ENCODE results near the gene SELE. TPM values are rescaled to one million over a fixed set of nuclear protein-coding genes. Genes with fewer than 3 reads are reported as not detected.

The SELE gene
- polyA plus RNA-seq, 1 donor from 2014 or later = not detected

DNA sequence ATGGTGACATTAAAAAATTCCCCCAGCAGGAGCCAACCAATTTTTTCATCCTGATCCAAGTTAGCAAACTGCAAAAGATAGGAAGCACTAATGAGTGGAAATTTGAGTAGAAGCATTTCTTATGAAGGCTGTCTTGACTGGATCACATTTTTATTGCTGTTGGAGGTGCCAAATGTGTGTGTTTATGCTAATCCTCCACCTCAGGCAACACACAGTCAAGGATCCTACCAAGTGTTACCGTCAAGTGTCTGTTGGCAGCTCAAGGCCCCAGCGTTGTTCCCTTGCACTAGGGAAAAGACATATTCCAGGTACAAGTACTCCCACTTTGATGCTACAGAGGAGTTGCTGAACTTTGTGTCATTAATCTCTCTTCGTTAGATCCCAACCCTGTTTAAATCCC, 42.6 kb upstream of the SELE start:
- H2AFZ ChIP-seq (ENCODE audit: low read depth, low read length) = no peak overlapping the region
- H3K79me2 ChIP-seq (replicated peaks; ENCODE audit: insufficient read depth, low read length) = no peaks in the 10 kb centered on the region
- no peaks in the 10 kb centered on the region for H4K20me1 ChIP-seq (ENCODE audit: insufficient read depth)
- no peaks in the 10 kb centered on the region for H3K36me3 ChIP-seq (ENCODE audit: insufficient read depth, low read length)
- no peak overlapping the region for H3K4me3 ChIP-seq (ENCODE audit: low read length)
- no peaks in the 10 kb centered on the region for H3K9me2 ChIP-seq (ENCODE audit: insufficient read depth, low read length)
- no peaks in the 10 kb centered on the region for H3F3A ChIP-seq (ENCODE audit: insufficient read depth, low read length, poor library complexity, severe bottlenecking)
- no peak overlapping the region for H3K4me2 ChIP-seq (ENCODE audit: low read length)
- TF ChIP-seq, protein P1, sequence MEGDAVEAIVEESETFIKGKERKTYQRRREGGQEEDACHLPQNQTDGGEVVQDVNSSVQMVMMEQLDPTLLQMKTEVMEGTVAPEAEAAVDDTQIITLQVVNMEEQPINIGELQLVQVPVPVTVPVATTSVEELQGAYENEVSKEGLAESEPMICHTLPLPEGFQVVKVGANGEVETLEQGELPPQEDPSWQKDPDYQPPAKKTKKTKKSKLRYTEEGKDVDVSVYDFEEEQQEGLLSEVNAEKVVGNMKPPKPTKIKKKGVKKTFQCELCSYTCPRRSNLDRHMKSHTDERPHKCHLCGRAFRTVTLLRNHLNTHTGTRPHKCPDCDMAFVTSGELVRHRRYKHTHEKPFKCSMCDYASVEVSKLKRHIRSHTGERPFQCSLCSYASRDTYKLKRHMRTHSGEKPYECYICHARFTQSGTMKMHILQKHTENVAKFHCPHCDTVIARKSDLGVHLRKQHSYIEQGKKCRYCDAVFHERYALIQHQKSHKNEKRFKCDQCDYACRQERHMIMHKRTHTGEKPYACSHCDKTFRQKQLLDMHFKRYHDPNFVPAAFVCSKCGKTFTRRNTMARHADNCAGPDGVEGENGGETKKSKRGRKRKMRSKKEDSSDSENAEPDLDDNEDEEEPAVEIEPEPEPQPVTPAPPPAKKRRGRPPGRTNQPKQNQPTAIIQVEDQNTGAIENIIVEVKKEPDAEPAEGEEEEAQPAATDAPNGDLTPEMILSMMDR (IDR thresholded peaks at IDR 0.05; ENCODE audit: poor library complexity, severe bottlenecking) = no peak
- no peak for TF ChIP-seq EP300 (conservative IDR thresholded peaks at IDR 0.05; ENCODE audit: poor library complexity, severe bottlenecking)
- H3K27me3 ChIP-seq (ENCODE audit: insufficient read depth, low read depth, low read length) = no peaks in the 10 kb centered on the region
- no peak overlapping the region for H3K9ac ChIP-seq (ENCODE audit: low read length)
- no peaks in the 10 kb centered on the region for H3K9me3 ChIP-seq (ENCODE audit: low read length)
- no peak overlapping the region for H3K27ac ChIP-seq (ENCODE audit: low read length)

- TF ChIP-seq POLR2AphosphoS5 (IDR thresholded peaks at IDR 0.05) = no peak
- no peak for TF ChIP-seq EZH2 (IDR thresholded peaks at IDR 0.05; ENCODE audit: borderline replicate concordance, insufficient read depth, low read length, poor library complexity, severe bottlenecking)
- no peak for TF ChIP-seq TAF1 (IDR thresholded peaks at IDR 0.05; ENCODE audit: low read depth)
- TF ChIP-seq, protein P1 (IDR thresholded peaks at IDR 0.05; ENCODE audit: poor library complexity, severe bottlenecking) = no peak
- TF ChIP-seq SMC3 (conservative IDR thresholded peaks at IDR 0.05; ENCODE audit: poor library complexity) = no peak
- H3K9me2 ChIP-seq (ENCODE audit: insufficient read depth, low read length) = no peaks in the 10 kb centered on the region
- H3K9ac ChIP-seq (ENCODE audit: low read length) = no peak overlapping the region
- H3K27ac ChIP-seq (ENCODE audit: low read length) = no peak overlapping the region
- H3K4me2 ChIP-seq (ENCODE audit: low read length) = no peak overlapping the region
- no peaks in the 10 kb centered on the region for H3K9me3 ChIP-seq (ENCODE audit: low read length)
- H2AFZ ChIP-seq (ENCODE audit: low read depth, low read length) = no peak overlapping the region
- no peaks in the 10 kb centered on the region for H3K36me3 ChIP-seq (ENCODE audit: insufficient read depth, low read length)
- no peaks in the 10 kb centered on the region for H3K27me3 ChIP-seq (ENCODE audit: insufficient read depth, low read depth, low read length)
- no peaks in the 10 kb centered on the region for H3K79me2 ChIP-seq (replicated peaks; ENCODE audit: insufficient read depth, low read length)
- H3K4me3 ChIP-seq (ENCODE audit: low read length) = no peak overlapping the region
- no peaks in the 10 kb centered on the region for H3F3A ChIP-seq (ENCODE audit: insufficient read depth, low read length, poor library complexity, severe bottlenecking)
- H4K20me1 ChIP-seq (ENCODE audit: insufficient read depth) = no peaks in the 10 kb centered on the region
These were observed 34.3 kb upstream of the SELE start for GRCh38 chr1:169768161-169768560.

DNA sequence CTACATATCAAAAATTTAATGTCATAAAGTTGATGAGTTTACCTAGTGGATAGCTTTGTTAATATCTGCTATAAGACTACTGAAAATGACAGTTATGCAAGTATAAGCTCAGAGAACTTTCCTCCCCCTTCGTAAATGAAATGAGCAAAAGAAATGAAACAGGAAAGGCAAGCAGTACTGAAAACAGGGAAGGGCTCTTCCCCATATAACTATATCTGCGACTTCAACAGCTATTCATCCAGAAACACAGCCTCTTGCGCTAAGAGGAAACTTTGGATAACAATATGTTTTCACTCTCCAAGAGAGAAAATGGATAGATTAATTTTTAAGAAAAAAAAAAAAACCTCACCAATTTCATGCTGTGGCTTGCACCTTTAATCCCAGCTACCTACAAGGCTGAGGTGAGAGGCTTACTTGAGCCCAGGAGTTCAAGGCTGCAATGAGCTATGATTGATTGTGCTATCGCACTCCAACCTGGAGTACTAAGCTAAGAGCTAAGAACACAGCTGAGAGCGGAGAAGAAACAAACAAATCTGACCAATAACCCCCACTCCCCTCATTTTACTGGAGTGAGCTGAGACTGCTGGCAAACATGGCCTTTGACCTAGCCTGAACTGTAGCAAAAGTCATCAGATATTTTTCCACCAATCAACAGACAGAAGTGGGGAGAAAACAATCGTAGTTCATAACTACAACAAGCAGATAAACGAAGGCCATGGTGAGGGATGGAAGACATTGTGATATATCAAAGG, 31.9 kb upstream of the SELE start:
- TF ChIP-seq, protein P1 (IDR thresholded peaks at IDR 0.05; ENCODE audit: poor library complexity, severe bottlenecking) = no peak
- TF ChIP-seq TAF1 (IDR thresholded peaks at IDR 0.05; ENCODE audit: low read depth) (no peak), EZH2 (IDR thresholded peaks at IDR 0.05; ENCODE audit: borderline replicate concordance, insufficient read depth, low read length, poor library complexity, severe bottlenecking) (no peak), SMC3 (conservative IDR thresholded peaks at IDR 0.05; ENCODE audit: poor library complexity) (no peak), MXI1 (conservative IDR thresholded peaks at IDR 0.05; ENCODE audit: poor library complexity, severe bottlenecking) (no peak), RAD21 (conservative IDR thresholded peaks at IDR 0.05) (no peak), EP300 (conservative IDR thresholded peaks at IDR 0.05; ENCODE audit: poor library complexity, severe bottlenecking) (no peak)
- TF ChIP-seq, protein P2, sequence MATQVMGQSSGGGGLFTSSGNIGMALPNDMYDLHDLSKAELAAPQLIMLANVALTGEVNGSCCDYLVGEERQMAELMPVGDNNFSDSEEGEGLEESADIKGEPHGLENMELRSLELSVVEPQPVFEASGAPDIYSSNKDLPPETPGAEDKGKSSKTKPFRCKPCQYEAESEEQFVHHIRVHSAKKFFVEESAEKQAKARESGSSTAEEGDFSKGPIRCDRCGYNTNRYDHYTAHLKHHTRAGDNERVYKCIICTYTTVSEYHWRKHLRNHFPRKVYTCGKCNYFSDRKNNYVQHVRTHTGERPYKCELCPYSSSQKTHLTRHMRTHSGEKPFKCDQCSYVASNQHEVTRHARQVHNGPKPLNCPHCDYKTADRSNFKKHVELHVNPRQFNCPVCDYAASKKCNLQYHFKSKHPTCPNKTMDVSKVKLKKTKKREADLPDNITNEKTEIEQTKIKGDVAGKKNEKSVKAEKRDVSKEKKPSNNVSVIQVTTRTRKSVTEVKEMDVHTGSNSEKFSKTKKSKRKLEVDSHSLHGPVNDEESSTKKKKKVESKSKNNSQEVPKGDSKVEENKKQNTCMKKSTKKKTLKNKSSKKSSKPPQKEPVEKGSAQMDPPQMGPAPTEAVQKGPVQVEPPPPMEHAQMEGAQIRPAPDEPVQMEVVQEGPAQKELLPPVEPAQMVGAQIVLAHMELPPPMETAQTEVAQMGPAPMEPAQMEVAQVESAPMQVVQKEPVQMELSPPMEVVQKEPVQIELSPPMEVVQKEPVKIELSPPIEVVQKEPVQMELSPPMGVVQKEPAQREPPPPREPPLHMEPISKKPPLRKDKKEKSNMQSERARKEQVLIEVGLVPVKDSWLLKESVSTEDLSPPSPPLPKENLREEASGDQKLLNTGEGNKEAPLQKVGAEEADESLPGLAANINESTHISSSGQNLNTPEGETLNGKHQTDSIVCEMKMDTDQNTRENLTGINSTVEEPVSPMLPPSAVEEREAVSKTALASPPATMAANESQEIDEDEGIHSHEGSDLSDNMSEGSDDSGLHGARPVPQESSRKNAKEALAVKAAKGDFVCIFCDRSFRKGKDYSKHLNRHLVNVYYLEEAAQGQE (IDR thresholded peaks at IDR 0.05; ENCODE audit: borderline replicate concordance) = no peak
- H3K4me3 ChIP-seq (ENCODE audit: low read length) = no peak overlapping the region
- H3K9me3 ChIP-seq (ENCODE audit: low read length) = no peaks in the 10 kb centered on the region
- H3K9ac ChIP-seq (ENCODE audit: low read length) = no peak overlapping the region
- no peaks in the 10 kb centered on the region for H3F3A ChIP-seq (ENCODE audit: insufficient read depth, low read length, poor library complexity, severe bottlenecking)
- no peak overlapping the region for H3K4me2 ChIP-seq (ENCODE audit: low read length)
- H3K36me3 ChIP-seq (ENCODE audit: insufficient read depth, low read length) = no peaks in the 10 kb centered on the region
- no peaks in the 10 kb centered on the region for H3K27me3 ChIP-seq (ENCODE audit: insufficient read depth, low read depth, low read length)
- no peak overlapping the region for H2AFZ ChIP-seq (ENCODE audit: low read depth, low read length)
- no peaks in the 10 kb centered on the region for H4K20me1 ChIP-seq (ENCODE audit: insufficient read depth)
- H3K79me2 ChIP-seq (replicated peaks; ENCODE audit: insufficient read depth, low read length) = no peaks in the 10 kb centered on the region
- H3K27ac ChIP-seq (ENCODE audit: low read length) = no peak overlapping the region
- no peaks in the 10 kb centered on the region for H3K9me2 ChIP-seq (ENCODE audit: insufficient read depth, low read length)
